SK-N-SH (cell line): ENCODE results near the gene TIGD2. TPM values are rescaled to one million over a fixed set of nuclear protein-coding genes. Genes with fewer than 3 reads are reported as not detected.

Source experiments
- CTCF ChIA-PET: fragments of 300-600, 350-600 bp; formaldehyde crosslinking; extraction: SDS; loops from one replicate; lab custom pipeline; 2021; lab: Yijun Ruan, JAX
- POLR2A ChIA-PET: fragments of 350-600 bp; sonication (Branson Sonifier 250); formaldehyde crosslinking; extraction: SDS; loops from one replicate; lab custom pipeline; 2020; ENCODE audit warnings: antibody characterized with exemption, inconsistent platforms; lab: Yijun Ruan, JAX
- DNase-seq: peaks from one replicate; pipeline ENCODE4 v3.0.0; 2012
- H2AFZ ChIP-seq: fragments of 200-600 bp; sonication (generic); 2 replicates; pipeline ENCODE4 v1.8.1; 2016; ENCODE audit warnings: antibody characterized with exemption, mild to moderate bottlenecking, low read depth
- H3F3A ChIP-seq: fragments of 200-600 bp; sonication (generic); replicated peaks from 2 replicates; pipeline ENCODE3; 2016; ENCODE audit warnings: antibody characterized with exemption, mild to moderate bottlenecking; ENCODE audit not compliant: insufficient read depth
- H3K27ac ChIP-seq, 2 experiments: fragments of 200-500 bp in 1 of 2; fragments of 200-600 bp in 1 of 2; sonication (Bioruptor generic) in 1 of 2; sonication (generic), shearing (Covaris generic) in 1 of 2; 2 replicates each; pipeline versions ENCODE4 v1.5.1 to v1.6.1; 2014 to 2016; ENCODE audit warnings: low read depth in 2 of 2, inconsistent platforms in 1 of 2, low read length in 1 of 2, mild to moderate bottlenecking in 1 of 2, mixed read lengths in 1 of 2
- H3K27me3 ChIP-seq: fragments of 200-600 bp; sonication (generic), shearing (Covaris generic); 2 replicates; pipeline ENCODE4 v1.6.1; 2016; ENCODE audit warnings: mixed run types; ENCODE audit not compliant: insufficient read depth
- H3K36me3 ChIP-seq, 2 experiments: fragments of 200-500 bp in 1 of 2; fragments of 200-600 bp in 1 of 2; sonication (Bioruptor generic) in 1 of 2; sonication (generic) in 1 of 2; replicated peaks in 1 of 2; 2 replicates each; pipeline versions ENCODE3 to v1.5.1; 2014 to 2016; ENCODE audit warnings: low read length in 1 of 2, mild to moderate bottlenecking in 1 of 2; ENCODE audit not compliant: insufficient read depth in 2 of 2, control insufficient read depth in 1 of 2
- H3K4me1 ChIP-seq, 2 experiments: fragments of 200-500 bp in 1 of 2; fragments of 200-600 bp in 1 of 2; sonication (Bioruptor generic) in 1 of 2; sonication (generic), shearing (Covaris generic) in 1 of 2; 2 replicates each; pipeline versions ENCODE4 v1.5.1 to v1.6.1; 2014 to 2016; ENCODE audit warnings: low read depth in 1 of 2, low read length in 1 of 2, mixed run types in 1 of 2; ENCODE audit not compliant: insufficient read depth in 2 of 2, control insufficient read depth in 1 of 2
- H3K4me2 ChIP-seq: fragments of 200-600 bp; sonication (generic), shearing (Covaris generic); 2 replicates; pipeline ENCODE4 v1.6.1; 2017; ENCODE audit warnings: mixed run types
- H3K4me3 ChIP-seq, 2 experiments: fragments of 200-500 bp in 1 of 2; fragments of 200-600 bp in 1 of 2; sonication (Bioruptor generic) in 1 of 2; sonication (generic), shearing (Covaris generic) in 1 of 2; 2 replicates each; pipeline versions ENCODE4 v1.5.1 to v1.8.1; 2014 to 2016; ENCODE audit warnings: low read depth in 2 of 2, inconsistent platforms in 1 of 2, low read length in 1 of 2, mild to moderate bottlenecking in 1 of 2, mixed read lengths in 1 of 2, moderate library complexity in 1 of 2
- H3K79me2 ChIP-seq: fragments of 200-600 bp; sonication (generic); 2 replicates; pipeline ENCODE4 v1.8.1; 2017; ENCODE audit warnings: mild to moderate bottlenecking; ENCODE audit not compliant: insufficient read depth
- H3K9ac ChIP-seq: fragments of 200-600 bp; sonication (generic); 2 replicates; pipeline ENCODE4 v1.6.1; 2017; ENCODE audit warnings: mixed run types
- H3K9me2 ChIP-seq: fragments of 200-600 bp; sonication (generic); 2 replicates; pipeline ENCODE4 v1.6.1; 2017; ENCODE audit warnings: mixed run types
- H3K9me3 ChIP-seq: fragments of 200-600 bp; sonication (generic); 2 replicates; pipeline ENCODE4 v1.6.1; 2017; ENCODE audit warnings: mixed run types, mild to moderate bottlenecking, moderate library complexity
- H4K20me1 ChIP-seq: fragments of 200-600 bp; sonication (generic); 2 replicates; pipeline ENCODE4 v1.6.1; 2017; ENCODE audit warnings: mild to moderate bottlenecking, mixed run types; ENCODE audit not compliant: insufficient read depth
- EP300 ChIP-seq, 2 experiments: IDR thresholded peaks; 2 replicates each; pipeline versions ENCODE4 v1.4.0 to v1.6.1; 2012; ENCODE audit warnings: borderline replicate concordance in 1 of 2, low read depth in 1 of 2, low read length in 1 of 2
- FOXJ3 ChIP-seq: sonication (generic); formaldehyde crosslinking; IDR thresholded peaks from 2 replicates; pipeline ENCODE4 v1.5.1; 2020; ENCODE audit warnings: mild to moderate bottlenecking, missing genetic modification reagents
- FOXM1 ChIP-seq: IDR thresholded peaks from 2 replicates; pipeline ENCODE4 v1.4.0; 2012; ENCODE audit warnings: low read depth, mild to moderate bottlenecking
- GABPA ChIP-seq: IDR thresholded peaks from 2 replicates; pipeline ENCODE4 v1.4.0; 2012; ENCODE audit warnings: low read depth, mild to moderate bottlenecking
- GATA2 ChIP-seq: sonication (generic); formaldehyde crosslinking; IDR thresholded peaks from 2 replicates; pipeline ENCODE4 v1.5.0; 2020; ENCODE audit warnings: mild to moderate bottlenecking, missing genetic modification reagents
- MAX ChIP-seq: IDR thresholded peaks from 2 replicates; pipeline ENCODE4 v1.4.0; 2012; ENCODE audit warnings: low read depth
- MEF2A ChIP-seq: IDR thresholded peaks from 2 replicates; pipeline ENCODE4 v1.4.0; 2012; ENCODE audit warnings: low read depth, borderline replicate concordance
- MXI1 ChIP-seq: IDR thresholded peaks from 2 replicates; pipeline ENCODE4 v1.6.1; 2012; ENCODE audit warnings: mild to moderate bottlenecking, low read depth, low read length, improper control_type of control experiment
- NRF1 ChIP-seq: IDR thresholded peaks from 2 replicates; pipeline ENCODE4 v1.6.1; 2012; ENCODE audit warnings: low read depth, mild to moderate bottlenecking, low read length
- POLR2AphosphoS5 ChIP-seq: IDR thresholded peaks from 2 replicates; pipeline ENCODE4 v1.6.1; 2012; ENCODE audit warnings: low read depth, low read length
- RAD21 ChIP-seq: IDR thresholded peaks from 2 replicates; pipeline ENCODE4 v1.6.1; 2012; ENCODE audit warnings: mild to moderate bottlenecking, low read length
- REST ChIP-seq: IDR thresholded peaks from 2 replicates; pipeline ENCODE4 v1.6.1; 2012; ENCODE audit warnings: mild to moderate bottlenecking, low read depth, low read length, moderate library complexity
- RFX5 ChIP-seq: IDR thresholded peaks from 2 replicates; pipeline ENCODE4 v1.6.1; 2012; ENCODE audit warnings: mild to moderate bottlenecking, improper control_type of control experiment, low read length
- RXRA ChIP-seq: IDR thresholded peaks from 2 replicates; pipeline ENCODE4 v1.4.0; 2012; ENCODE audit warnings: low read depth, mild to moderate bottlenecking, borderline replicate concordance
- SIN3A ChIP-seq: IDR thresholded peaks from 2 replicates; pipeline ENCODE4 v1.6.1; 2012; ENCODE audit warnings: low read depth, mild to moderate bottlenecking, low read length, moderate library complexity, borderline replicate concordance
- TCF12 ChIP-seq: IDR thresholded peaks from 2 replicates; pipeline ENCODE4 v1.4.0; 2012
- TEAD4 ChIP-seq: IDR thresholded peaks from 2 replicates; pipeline ENCODE4 v1.4.0; 2012; ENCODE audit warnings: mild to moderate bottlenecking, borderline replicate concordance; ENCODE audit not compliant: insufficient read depth
- USF1 ChIP-seq: IDR thresholded peaks from 2 replicates; pipeline ENCODE4 v1.4.0; 2012; ENCODE audit warnings: low read depth, borderline replicate concordance
- USF2 ChIP-seq: fragments of 150-350 bp; IDR thresholded peaks from 2 replicates; pipeline ENCODE4 v1.6.1; 2017; ENCODE audit warnings: antibody characterized with exemption, low read length, low read depth, borderline replicate concordance
- YY1 ChIP-seq: IDR thresholded peaks from 2 replicates; pipeline ENCODE4 v1.4.0; 2012; ENCODE audit warnings: low read depth, mild to moderate bottlenecking
- WGBS: methylation state at CpG from one replicate; pipeline ENCODE4 v1.1.6; 2017; ENCODE audit warnings: low lambda C conversion rate; 5-methylcytosine and 5-hydroxymethylcytosine counted together
- polyA plus RNA-seq, 3 experiments: library from polyadenylated mRNA; depleted of rRNA; stranded (reverse); fragments of >200 nt; gene quantifications; 2 replicates each; pipeline ENCODE4 v1.2.3, GENCODE V29; 2012
- TF ChIP-seq, protein P1 (sequence below): fragments of 150-350 bp; IDR thresholded peaks from 2 replicates; pipeline ENCODE4 v1.6.1; 2016; ENCODE audit warnings: mild to moderate bottlenecking, low read depth, low read length

Gene TIGD2
- polyA plus RNA-seq, 1 of the 3 experiments (the other 2 are of a cell fraction): 0.84 TPM

- TF ChIP-seq FOXJ3 (no peak), SIN3A (no peak), USF2 (no peak), MEF2A (no peak), MAX (no peak), TCF12 (no peak), YY1 (no peak)
Measured at GRCh38 chr4:89119836-89120235, 8.5 kb downstream of the TIGD2 start (continued).

GRCh38 chr4:89121387-89122068 is 10.2 kb downstream of the TIGD2 start:
- Histone ChIP-seq H3K9me3 (no peaks in the 10 kb centered on the region), H3F3A (no peaks in the 10 kb centered on the region), H3K27ac (no peak overlapping the region), H3K9ac (no peak overlapping the region), H3K4me1 (no peaks in the 10 kb centered on the region), H2AFZ (no peak overlapping the region), H3K79me2 (no peaks in the 10 kb centered on the region), H3K27me3 (no peaks in the 10 kb centered on the region), H3K4me2 (no peak overlapping the region), H3K36me3 (no peaks in the 10 kb centered on the region), H3K4me3 (no peak overlapping the region), H3K9me2 (no peaks in the 10 kb centered on the region), H4K20me1 (no peaks in the 10 kb centered on the region)
- no peak for DNase-seq
- ChIA-PET POLR2A (no interaction called here), CTCF (no interaction called here)
- no peak for TF ChIP-seq GABPA
- TF ChIP-seq RXRA: no peak
- no peak for TF ChIP-seq RFX5
- TF ChIP-seq FOXJ3: no peak
- no peak for TF ChIP-seq EP300 (IDR thresholded peaks at IDR 0.05; ENCODE audit: borderline replicate concordance in 1 of 2, low read depth in 1 of 2, low read length in 1 of 2)
- TF ChIP-seq GATA2 (CRISPR knock-in tag): no peak
- TF ChIP-seq MEF2A: no peak
- TF ChIP-seq SIN3A: no peak
- no peak for TF ChIP-seq USF1
- no peak for TF ChIP-seq RAD21
- TF ChIP-seq TEAD4: no peak
- no peak for TF ChIP-seq FOXM1
- no peak for TF ChIP-seq REST
- no peak for TF ChIP-seq MXI1
- TF ChIP-seq NRF1: no peak
- no peak for TF ChIP-seq POLR2AphosphoS5
- TF ChIP-seq TCF12: no peak
- TF ChIP-seq, protein P1, sequence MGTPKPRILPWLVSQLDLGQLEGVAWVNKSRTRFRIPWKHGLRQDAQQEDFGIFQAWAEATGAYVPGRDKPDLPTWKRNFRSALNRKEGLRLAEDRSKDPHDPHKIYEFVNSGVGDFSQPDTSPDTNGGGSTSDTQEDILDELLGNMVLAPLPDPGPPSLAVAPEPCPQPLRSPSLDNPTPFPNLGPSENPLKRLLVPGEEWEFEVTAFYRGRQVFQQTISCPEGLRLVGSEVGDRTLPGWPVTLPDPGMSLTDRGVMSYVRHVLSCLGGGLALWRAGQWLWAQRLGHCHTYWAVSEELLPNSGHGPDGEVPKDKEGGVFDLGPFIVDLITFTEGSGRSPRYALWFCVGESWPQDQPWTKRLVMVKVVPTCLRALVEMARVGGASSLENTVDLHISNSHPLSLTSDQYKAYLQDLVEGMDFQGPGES: no peak
- no peak for TF ChIP-seq YY1
- 70% methylated on average over 3 of the region's 3 CpGs for WGBS
